HCT116 (cell line): ENCODE measurements around the gene LRRC43.

ENCODE experiments used
- ELF1 ChIP-seq: IDR thresholded peaks from 2 replicates; pipeline ENCODE4 v1.6.1; 2012; ENCODE audit warnings: low read depth, borderline replicate concordance
- POLR2A ChIP-seq: IDR thresholded peaks from 2 replicates; pipeline ENCODE4 v1.7.0; 2011; ENCODE audit warnings: borderline replicate concordance; ENCODE audit not compliant: insufficient read depth, insufficient read length; ENCODE audit errors: extremely low read depth
- TF ChIP-seq, protein P1 (sequence below), 3 experiments: fragments of 200-600 bp in 1 of 3; sonication (generic) in 1 of 3; IDR thresholded peaks in 2 of 3; conservative IDR thresholded peaks in 1 of 3; 2 replicates each; pipeline ENCODE4 v1.5.1; 2012 to 2017; ENCODE audit warnings: low read depth in 2 of 3, low read length in 2 of 3, antibody characterized with exemption in 1 of 3, borderline replicate concordance in 1 of 3, control low read depth in 1 of 3, mild to moderate bottlenecking in 1 of 3, mixed read lengths in 1 of 3, mixed run types in 1 of 3, moderate library complexity in 1 of 3; ENCODE audit not compliant: insufficient read depth in 1 of 3

- TF ChIP-seq POLR2A (no peak), ELF1 (no peak)
- TF ChIP-seq, protein P1, sequence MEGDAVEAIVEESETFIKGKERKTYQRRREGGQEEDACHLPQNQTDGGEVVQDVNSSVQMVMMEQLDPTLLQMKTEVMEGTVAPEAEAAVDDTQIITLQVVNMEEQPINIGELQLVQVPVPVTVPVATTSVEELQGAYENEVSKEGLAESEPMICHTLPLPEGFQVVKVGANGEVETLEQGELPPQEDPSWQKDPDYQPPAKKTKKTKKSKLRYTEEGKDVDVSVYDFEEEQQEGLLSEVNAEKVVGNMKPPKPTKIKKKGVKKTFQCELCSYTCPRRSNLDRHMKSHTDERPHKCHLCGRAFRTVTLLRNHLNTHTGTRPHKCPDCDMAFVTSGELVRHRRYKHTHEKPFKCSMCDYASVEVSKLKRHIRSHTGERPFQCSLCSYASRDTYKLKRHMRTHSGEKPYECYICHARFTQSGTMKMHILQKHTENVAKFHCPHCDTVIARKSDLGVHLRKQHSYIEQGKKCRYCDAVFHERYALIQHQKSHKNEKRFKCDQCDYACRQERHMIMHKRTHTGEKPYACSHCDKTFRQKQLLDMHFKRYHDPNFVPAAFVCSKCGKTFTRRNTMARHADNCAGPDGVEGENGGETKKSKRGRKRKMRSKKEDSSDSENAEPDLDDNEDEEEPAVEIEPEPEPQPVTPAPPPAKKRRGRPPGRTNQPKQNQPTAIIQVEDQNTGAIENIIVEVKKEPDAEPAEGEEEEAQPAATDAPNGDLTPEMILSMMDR (IDR thresholded peaks at IDR 0.05 in 2 of 3, conservative IDR thresholded peaks at IDR 0.05 in 1 of 3; ENCODE audit: borderline replicate concordance in 1 of 3, insufficient read depth in 1 of 3, low read depth in 2 of 3, low read length in 2 of 3), result no peak
These were observed 52.8 kb downstream of the LRRC43 start for GRCh38 chr12:122235741-122236140.
